Activated CD4-positive, alpha-beta T cell treated with anti-CD3 and anti-CD28 coated beads for 1 hour (primary cell): ENCODE results near the gene MRTFA.
"Not testable (repeated sequence)": the region's sequence is repeated elsewhere in the genome, so short reads cannot be mapped to it uniquely, and the experiment has no call there.

Experiments used
- DNase-seq: peaks from one replicate; pipeline ENCODE4 v3.0.0-alpha.2; 2020

The MRTFA gene

GRCh38 chr22:40406063-40406890 lies 230.2 kb downstream of the MRTFA start:
- DNase-seq = no peak

- DNase-seq = no peak
Observed at GRCh38 chr22:40405178-40406062, 231.1 kb downstream of the MRTFA start.

- no peak for DNase-seq
Observed at GRCh38 chr22:40404251-40405177, 232.0 kb downstream of the MRTFA start.

- no peak for DNase-seq
Observed at GRCh38 chr22:40403651-40404050, 232.9 kb downstream of the MRTFA start.

- no peak for DNase-seq
Observed at GRCh38 chr22:40403141-40403540, 233.4 kb downstream of the MRTFA start.

GRCh38 chr22:40401981-40402406 lies 234.5 kb downstream of the MRTFA start:
- DNase-seq = no peak

GRCh38 chr22:40401532-40401931 lies 235.0 kb downstream of the MRTFA start:
- DNase-seq = no peak

- no peak for DNase-seq
Observed at GRCh38 chr22:40400159-40400558, 236.4 kb downstream of the MRTFA start.

GRCh38 chr22:40399621-40400020 lies 236.9 kb downstream of the MRTFA start:
- DNase-seq = no peak

- DNase-seq = no peak
Observed at GRCh38 chr22:40397396-40397795, 239.1 kb downstream of the MRTFA start.

- DNase-seq = no peak
Observed at GRCh38 chr22:40396882-40397281, 239.6 kb downstream of the MRTFA start.

- no peak for DNase-seq
Observed at GRCh38 chr22:40395607-40396006, 240.9 kb downstream of the MRTFA start.

- no peak for DNase-seq
Observed at GRCh38 chr22:40394607-40395006, 241.9 kb downstream of the MRTFA start.

- no peak for DNase-seq
Observed at GRCh38 chr22:40392618-40393017, 243.9 kb downstream of the MRTFA start.

- DNase-seq = no peak
Observed at GRCh38 chr22:40391417-40391816, 245.1 kb downstream of the MRTFA start.

GRCh38 chr22:40388231-40388630 lies 248.3 kb downstream of the MRTFA start:
- DNase-seq = no peak

- no peak for DNase-seq
Observed at GRCh38 chr22:40387746-40388145, 248.8 kb downstream of the MRTFA start.

- no peak for DNase-seq
Observed at GRCh38 chr22:40385036-40385782, 251.3 kb downstream of the MRTFA start.

- no peak for DNase-seq
Observed at GRCh38 chr22:40383905-40384304, 252.6 kb downstream of the MRTFA start.

- no peak for DNase-seq
Observed at GRCh38 chr22:40381461-40381860, 255.1 kb downstream of the MRTFA start.

- not testable (repeated sequence) for DNase-seq
Observed at GRCh38 chr22:40378448-40378847, 258.1 kb downstream of the MRTFA start.

GRCh38 chr22:40377931-40378330 lies 258.6 kb downstream of the MRTFA start:
- no peak for DNase-seq
